CD8-positive, alpha-beta memory T cell (primary cell): Measurements from ENCODE around the gene MSI2. TPM values are rescaled to one million over a fixed set of nuclear protein-coding genes. Genes with fewer than 3 reads are reported as not detected.

ENCODE experiments used
- CTCF ChIA-PET: fragments of 350-600 bp; sonication (Branson Sonifier 250); formaldehyde crosslinking; loops from one replicate; lab custom pipeline; 2021; ENCODE audit warnings: antibody characterized with exemption; lab: Charles Lee
- POLR2A ChIA-PET: fragments of 350-600 bp; sonication (Branson Sonifier 250); formaldehyde crosslinking; loops from one replicate; lab custom pipeline; 2021; ENCODE audit warnings: antibody characterized with exemption; lab: Charles Lee
- DNase-seq, 5 donors: peaks; one replicate each; pipeline versions ENCODE4 v3.0.0 to v3.0.0-alpha.2; 2020 to 2022; ENCODE audit warnings: mixed read lengths in 1 of 5
- H3K27ac ChIP-seq: one replicate; pipeline ENCODE4 v1.7.0; 2013; ENCODE audit warnings: low read depth, mild to moderate bottlenecking, low read length, moderate library complexity
- H3K27me3 ChIP-seq: 2 replicates; pipeline ENCODE4 v1.7.0; 2013; ENCODE audit warnings: low read length, mild to moderate bottlenecking; ENCODE audit not compliant: insufficient read depth, poor library complexity, severe bottlenecking
- H3K36me3 ChIP-seq: 2 replicates; pipeline ENCODE4 v1.7.0; 2013; ENCODE audit warnings: mild to moderate bottlenecking, low read length, moderate library complexity; ENCODE audit not compliant: insufficient read depth
- H3K4me1 ChIP-seq: 2 replicates; pipeline ENCODE4 v1.7.0; 2013; ENCODE audit warnings: mild to moderate bottlenecking, low read length, moderate library complexity; ENCODE audit not compliant: insufficient read depth
- H3K4me3 ChIP-seq: 2 replicates; pipeline ENCODE4 v1.7.0; 2013; ENCODE audit warnings: mild to moderate bottlenecking, low read length
- H3K9me3 ChIP-seq: 2 replicates; pipeline ENCODE4 v1.7.0; 2013; ENCODE audit warnings: mild to moderate bottlenecking, low read length
- H3K27ac Mint-ChIP-seq, 8 donors: one replicate each; pipeline ENCODE4 v1.8.0; 2020 to 2021; ENCODE audit warnings: mixed read lengths in 8 of 8, mild to moderate bottlenecking in 6 of 8, inconsistent platforms in 3 of 8, moderate library complexity in 3 of 8
- H3K27me3 Mint-ChIP-seq, 2 donors: one replicate each; pipeline ENCODE4 v1.8.0; 2020 to 2021; ENCODE audit warnings: mixed read lengths in 2 of 2, mild to moderate bottlenecking in 1 of 2, moderate library complexity in 1 of 2
- H3K36me3 Mint-ChIP-seq, 3 donors: one replicate each; pipeline ENCODE4 v1.8.0; 2020 to 2021; ENCODE audit warnings: mixed read lengths in 3 of 3, inconsistent platforms in 1 of 3, mild to moderate bottlenecking in 1 of 3
- H3K4me1 Mint-ChIP-seq, 3 donors: one replicate each; pipeline ENCODE4 v1.8.0; 2020 to 2021; ENCODE audit warnings: mixed read lengths in 3 of 3, inconsistent platforms in 1 of 3, mild to moderate bottlenecking in 1 of 3
- H3K4me3 Mint-ChIP-seq, 7 donors: one replicate each; pipeline ENCODE4 v1.8.0; 2020 to 2021; ENCODE audit warnings: mixed read lengths in 7 of 7, mild to moderate bottlenecking in 6 of 7, moderate library complexity in 4 of 7, inconsistent platforms in 2 of 7
- H3K9me3 Mint-ChIP-seq, 5 donors: one replicate each; pipeline ENCODE4 v1.8.0; 2020 to 2022; ENCODE audit warnings: mixed read lengths in 5 of 5, mild to moderate bottlenecking in 3 of 5, moderate library complexity in 2 of 5, inconsistent platforms in 1 of 5
- polyA plus RNA-seq: library from polyadenylated mRNA; unstranded; fragments of 300-500 nt; fragmentation: Illumina TruSeq; gene quantifications from one replicate; pipeline ENCODE4 v1.2.3, GENCODE V29; 2021
- total RNA-seq, 2 experiments: library from RNA; stranded (reverse); gene quantifications; one replicate each; pipeline ENCODE4 v1.2.3, GENCODE V29; 2021

Gene MSI2
- total and polyA plus RNA-seq, 3 experiments from 2014 or later, result 2.3 to 58.0 (median 57.1) TPM

DNA sequence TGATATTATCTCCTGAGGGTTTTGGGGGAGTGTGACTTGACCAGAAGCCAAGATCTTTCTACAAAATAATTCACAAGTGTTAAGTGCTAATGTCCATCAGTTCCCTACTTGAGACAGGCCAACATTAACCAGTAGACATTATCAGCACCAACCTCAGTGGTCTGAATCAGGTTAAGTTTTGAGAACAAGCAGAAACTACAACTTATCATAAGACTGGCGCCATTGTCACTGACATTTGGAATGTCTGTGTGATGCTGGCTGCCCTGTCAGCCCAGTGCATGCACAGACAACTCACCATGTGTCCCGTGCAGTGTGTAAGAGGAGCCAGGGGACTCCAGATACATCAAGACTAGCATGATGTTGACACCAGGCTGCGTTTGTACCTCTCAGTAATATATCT is 412.0 kb downstream of the MSI2 start:
- H3K4me3 Mint-ChIP-seq, result no peak overlapping the region
- CTCF ChIA-PET, result no interaction called here
- no peaks in the 10 kb centered on the region for H3K9me3 ChIP-seq
- no peaks in the 10 kb centered on the region for H3K27me3 ChIP-seq
- no peak overlapping the region for H3K4me3 ChIP-seq
- H3K4me1 ChIP-seq, result peaks cover 28% of the 10 kb centered on the region
- H3K27ac Mint-ChIP-seq, result peak overlapping the region in 7 of 8 donors; percentile 77 to 97 (median 89)
- no peak overlapping the region for H3K27ac ChIP-seq
- H3K4me1 Mint-ChIP-seq, result peaks cover 49 to 69% (median 51%) of the 10 kb centered on the region in 3 donors
- H3K36me3 ChIP-seq, result no peaks in the 10 kb centered on the region
- no peak for DNase-seq
- H3K36me3 Mint-ChIP-seq, result peaks cover 0 to 6% (median 3%) of the 10 kb centered on the region in 3 donors
- POLR2A ChIA-PET, result no interaction called here
- H3K9me3 Mint-ChIP-seq, result no peaks in the 10 kb centered on the region
- peaks cover 0 to 3% of the 10 kb centered on the region in 2 donors for H3K27me3 Mint-ChIP-seq

DNA sequence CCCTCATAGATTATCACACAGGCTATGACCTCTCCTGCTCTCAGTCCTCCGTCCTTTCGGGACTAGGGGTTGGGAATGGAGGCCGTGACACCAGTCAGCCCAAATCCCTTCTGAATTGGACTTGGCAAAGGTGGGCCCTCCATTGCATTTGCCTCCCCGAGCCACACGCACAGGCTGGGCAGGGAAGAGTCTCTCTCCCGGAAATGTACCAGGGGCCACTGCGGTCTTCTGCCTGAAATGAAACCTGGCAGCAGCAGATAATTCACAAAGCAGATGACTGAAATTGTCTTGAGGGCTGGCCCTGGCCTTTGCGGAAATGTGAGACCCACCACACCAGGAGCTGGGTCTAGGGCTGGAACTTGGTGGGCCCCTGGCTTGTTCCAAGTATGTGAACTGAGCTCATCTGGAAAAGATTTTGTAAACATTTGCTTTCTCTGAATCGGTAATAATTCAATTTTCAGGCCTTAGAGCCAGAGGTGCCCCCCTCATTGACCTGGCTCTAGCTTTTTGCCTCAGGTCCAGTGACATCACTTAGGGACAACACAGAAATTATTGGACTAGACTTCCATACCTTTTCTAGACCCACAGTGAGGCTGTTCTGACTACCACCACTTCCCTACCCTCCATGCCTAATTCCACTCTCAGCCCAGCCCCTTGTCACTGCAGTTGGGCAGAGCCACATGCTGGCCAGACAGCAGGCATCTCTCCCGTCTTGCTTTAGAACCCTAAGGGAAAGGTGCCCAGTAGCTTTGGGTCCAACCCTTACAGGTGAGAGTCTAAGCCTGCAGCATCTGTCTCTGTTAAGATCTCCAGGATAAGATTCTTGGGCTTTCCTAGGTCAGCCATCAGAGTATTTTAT is 413.6 kb downstream of the MSI2 start:
- peak overlapping the region; percentile 82 to 97 (median 89) for H3K27ac Mint-ChIP-seq
- Histone ChIP-seq H3K27me3 (no peaks in the 10 kb centered on the region), H3K27ac (no peak overlapping the region), H3K36me3 (no peaks in the 10 kb centered on the region), H3K9me3 (no peaks in the 10 kb centered on the region), H3K4me3 (no peak overlapping the region), H3K4me1 (peaks cover 28% of the 10 kb centered on the region)
- peaks cover 0 to 3% of the 10 kb centered on the region in 2 donors for H3K27me3 Mint-ChIP-seq
- peaks cover 46 to 68% (median 48%) of the 10 kb centered on the region in 3 donors for H3K4me1 Mint-ChIP-seq
- peaks cover 0 to 11% (median 3%) of the 10 kb centered on the region in 3 donors for H3K36me3 Mint-ChIP-seq
- H3K4me3 Mint-ChIP-seq, result peak overlapping the region in 1 of 7 donors; percentile 44
- H3K9me3 Mint-ChIP-seq, result no peaks in the 10 kb centered on the region
- POLR2A ChIA-PET, result no interaction called here
- CTCF ChIA-PET, result interaction anchor here (1.5 to 4.0 kb wide), 4 partner anchors 10 to 426 kb away, joined by 7 to 79 read pairs (median 8); no protein-coding TSS in a partner anchor
- DNase-seq, result no peak

DNA sequence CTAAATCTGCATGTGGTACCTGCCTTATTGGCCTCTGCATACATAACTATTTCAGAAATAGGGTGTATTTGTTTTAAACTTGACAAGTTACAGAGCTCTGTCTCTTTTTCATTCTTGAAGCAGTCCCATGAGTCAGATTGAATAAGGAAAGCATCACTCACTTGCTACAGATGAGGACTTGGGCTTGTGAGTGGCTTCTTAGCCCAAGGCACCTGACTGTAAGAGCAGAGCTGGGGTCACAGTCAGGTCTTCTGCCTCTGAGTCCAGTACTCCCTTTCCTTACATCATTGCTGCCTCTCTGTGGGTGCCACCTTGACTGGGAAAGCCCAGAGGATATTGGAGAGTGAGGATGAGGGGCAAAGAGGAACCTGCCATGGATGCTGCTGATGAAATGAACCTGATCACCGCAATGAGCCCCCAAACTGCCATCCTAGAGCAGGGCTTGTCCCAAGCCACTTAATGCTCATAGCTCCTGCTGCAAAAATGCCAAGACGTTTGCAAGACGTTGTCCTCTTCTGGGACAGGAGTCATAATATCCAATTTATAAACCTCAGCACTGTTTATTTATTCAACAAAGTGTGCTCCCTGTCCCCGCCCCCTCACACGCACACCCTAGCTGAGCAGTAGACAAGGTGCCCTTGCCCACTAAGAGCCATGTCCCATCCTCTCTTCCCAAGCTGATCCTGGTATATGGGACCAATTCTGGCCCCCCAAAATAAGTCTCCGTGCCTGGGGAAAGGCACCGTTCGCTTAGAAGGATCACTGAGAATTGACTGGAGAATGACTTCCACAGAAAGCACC is 414.6 kb downstream of the MSI2 start:
- Histone ChIP-seq H3K27ac (peak overlapping the region; percentile 14), H3K4me3 (no peak overlapping the region), H3K9me3 (no peaks in the 10 kb centered on the region), H3K4me1 (peaks cover 28% of the 10 kb centered on the region), H3K27me3 (no peaks in the 10 kb centered on the region), H3K36me3 (no peaks in the 10 kb centered on the region)
- Mint-ChIP-seq H3K36me3 (peaks cover 2 to 21% (median 3%) of the 10 kb centered on the region in 3 donors), H3K4me1 (peaks cover 44 to 65% (median 49%) of the 10 kb centered on the region in 3 donors), H3K9me3 (no peaks in the 10 kb centered on the region), H3K4me3 (peak overlapping the region in 4 of 7 donors; percentile 32 to 79 (median 38)), H3K27me3 (peaks cover 0 to 3% of the 10 kb centered on the region in 2 donors), H3K27ac (peak overlapping the region; percentile 82 to 97 (median 90))
- no peak for DNase-seq
- ChIA-PET CTCF (interaction anchor here (1.1 to 4.0 kb wide), 15 partner anchors 9 to 428 kb away, joined by 3 to 79 read pairs (median 6); no protein-coding TSS in a partner anchor), POLR2A (no interaction called here)

DNA sequence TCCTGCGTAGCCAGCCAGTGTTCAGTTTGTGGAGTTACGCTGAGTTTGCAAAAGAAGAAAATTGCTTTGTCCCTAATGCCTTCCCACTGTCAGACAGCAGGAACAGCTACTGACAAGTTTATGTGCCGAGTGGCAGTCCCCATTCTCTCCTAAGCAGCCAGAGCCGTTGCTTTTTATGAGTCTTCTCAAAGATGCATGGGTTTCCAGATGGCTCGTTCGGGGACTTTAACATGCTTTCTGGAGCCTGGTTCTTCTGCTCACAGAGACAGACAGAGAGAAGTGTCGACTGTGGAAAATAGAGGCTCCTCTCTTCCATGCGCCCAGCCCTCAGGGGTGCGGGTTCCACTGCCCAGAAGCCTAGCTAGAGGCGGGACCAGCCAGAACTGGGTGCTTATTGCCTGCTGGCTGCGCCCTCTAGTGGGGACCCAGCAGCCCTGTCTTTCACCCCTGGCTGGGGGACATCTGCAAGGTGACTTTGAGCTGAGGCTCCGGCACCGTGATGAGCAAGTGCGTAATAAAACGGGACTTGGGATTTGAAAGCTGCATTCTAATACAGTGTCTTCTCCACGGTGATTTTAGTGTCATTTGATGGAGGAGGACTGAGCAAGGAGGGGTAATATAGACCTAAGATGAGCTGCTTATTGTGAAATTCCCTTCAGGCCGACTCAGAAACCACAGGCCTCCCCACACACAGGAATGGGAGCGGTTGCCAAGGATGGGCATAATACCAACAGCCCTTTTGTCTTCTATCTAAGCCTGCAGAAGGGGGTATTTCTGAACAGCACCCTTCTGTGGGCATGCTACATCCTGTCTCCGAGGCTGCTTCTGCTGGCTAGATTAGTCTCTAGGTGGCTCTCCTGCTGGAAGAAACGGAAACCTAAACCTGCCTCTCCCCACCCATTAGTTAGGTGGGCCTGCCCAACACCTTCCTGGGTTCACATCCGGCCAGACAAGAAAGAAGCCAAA is 415.6 kb downstream of the MSI2 start:
- DNase-seq, result peak; percentile 58 to 76 (median 67)
- Histone ChIP-seq H3K9me3 (no peaks in the 10 kb centered on the region), H3K4me3 (no peak overlapping the region), H3K27me3 (no peaks in the 10 kb centered on the region), H3K4me1 (peaks cover 28% of the 10 kb centered on the region), H3K36me3 (peaks cover 5% of the 10 kb centered on the region), H3K27ac (no peak overlapping the region)
- peak overlapping the region; percentile 82 to 98 (median 95) for H3K27ac Mint-ChIP-seq
- H3K27me3 Mint-ChIP-seq, result peaks cover 0 to 3% of the 10 kb centered on the region in 2 donors
- ChIA-PET POLR2A (interaction anchor here (0.8 to 1.1 kb wide), 2 partner anchors 71 to 72 kb away, joined by 3 to 6 read pairs; no protein-coding TSS in a partner anchor), CTCF (interaction anchor here (0.7 to 4.0 kb wide), 26 partner anchors 8 to 428 kb away, joined by 3 to 79 read pairs (median 4); no protein-coding TSS in a partner anchor)
- peaks cover 0 to 27% (median 6%) of the 10 kb centered on the region in 3 donors for H3K36me3 Mint-ChIP-seq
- peaks cover 44 to 57% (median 49%) of the 10 kb centered on the region in 3 donors for H3K4me1 Mint-ChIP-seq
- peak overlapping the region; percentile 8 to 79 (median 73) for H3K4me3 Mint-ChIP-seq
- H3K9me3 Mint-ChIP-seq, result no peaks in the 10 kb centered on the region

DNA sequence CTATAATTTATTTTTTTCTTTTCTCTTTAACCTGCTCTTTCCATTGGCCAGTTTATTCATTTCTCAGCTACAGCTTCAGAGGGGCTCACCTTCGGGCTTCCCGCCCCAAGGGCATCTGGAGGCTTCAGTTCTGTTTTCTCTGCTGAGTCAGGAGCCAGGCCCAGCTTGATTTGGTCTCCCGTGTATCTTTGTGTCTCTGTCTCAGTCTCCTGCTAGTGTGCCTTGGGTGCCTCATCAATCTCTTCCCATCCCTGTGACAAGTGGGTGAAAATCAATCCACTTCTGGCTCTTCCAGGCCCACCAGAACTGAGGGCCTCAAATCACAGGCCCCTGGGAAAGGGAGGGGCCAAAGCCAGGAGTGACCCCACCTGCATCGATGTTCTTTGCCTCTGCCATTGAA is 416.6 kb downstream of the MSI2 start:
- POLR2A ChIA-PET, result no interaction called here
- Mint-ChIP-seq H3K4me3 (peak overlapping the region; percentile 14 to 79 (median 63)), H3K36me3 (peaks cover 0 to 32% (median 9%) of the 10 kb centered on the region in 3 donors), H3K27me3 (peaks cover 0 to 5% of the 10 kb centered on the region in 2 donors), H3K9me3 (no peaks in the 10 kb centered on the region), H3K27ac (peak overlapping the region; percentile 82 to 98 (median 95)), H3K4me1 (peaks cover 44 to 52% (median 48%) of the 10 kb centered on the region in 3 donors)
- no peak overlapping the region for H3K4me3 ChIP-seq
- H3K4me1 ChIP-seq, result peaks cover 28% of the 10 kb centered on the region
- no peak for DNase-seq
- no peaks in the 10 kb centered on the region for H3K27me3 ChIP-seq
- CTCF ChIA-PET, result interaction anchor here (0.7 to 4.0 kb wide), 8 partner anchors 12 to 123 kb away, joined by 3 to 79 read pairs (median 6); no protein-coding TSS in a partner anchor
- H3K27ac ChIP-seq, result no peak overlapping the region
- H3K36me3 ChIP-seq, result peaks cover 5% of the 10 kb centered on the region
- no peaks in the 10 kb centered on the region for H3K9me3 ChIP-seq

DNA sequence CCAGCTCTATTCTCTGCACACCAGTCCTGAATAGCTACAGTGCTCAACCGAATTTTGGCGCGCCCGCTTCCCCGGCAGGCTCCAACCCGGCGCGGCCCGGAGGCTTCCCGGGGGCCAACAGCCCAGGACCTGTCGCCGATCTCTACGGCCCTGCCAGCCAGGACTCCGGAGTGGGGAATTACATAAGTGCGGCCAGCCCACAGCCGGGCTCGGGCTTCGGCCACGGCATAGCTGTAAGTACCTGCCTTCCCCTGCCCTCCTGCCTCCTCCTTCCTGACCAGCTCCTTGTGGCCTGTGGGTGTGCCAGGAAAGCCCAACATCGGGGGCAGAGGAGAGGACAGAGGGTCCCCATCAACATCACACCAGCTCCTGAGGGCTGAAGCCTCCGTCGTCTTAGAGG is 418.6 kb downstream of the MSI2 start:
- Mint-ChIP-seq H3K4me3 (no peak overlapping the region), H3K36me3 (peaks cover 0 to 34% (median 17%) of the 10 kb centered on the region in 3 donors), H3K9me3 (no peaks in the 10 kb centered on the region), H3K27ac (peak overlapping the region in 3 of 8 donors; percentile 3 to 91 (median 53)), H3K4me1 (peaks cover 38 to 48% (median 38%) of the 10 kb centered on the region in 3 donors), H3K27me3 (peaks cover 0 to 5% of the 10 kb centered on the region in 2 donors)
- H3K27me3 ChIP-seq, result no peaks in the 10 kb centered on the region
- H3K4me1 ChIP-seq, result peaks cover 28% of the 10 kb centered on the region
- ChIA-PET POLR2A (no interaction called here), CTCF (interaction anchor here (1.0 to 1.3 kb wide), 2 partner anchors 77 to 432 kb away, joined by 3 read pairs; no protein-coding TSS in a partner anchor)
- no peak for DNase-seq
- H3K4me3 ChIP-seq, result no peak overlapping the region
- H3K27ac ChIP-seq, result no peak overlapping the region
- no peaks in the 10 kb centered on the region for H3K9me3 ChIP-seq
- peaks cover 5% of the 10 kb centered on the region for H3K36me3 ChIP-seq
